Forelimb muscle (tissue), 1 donor: ENCODE measurements around the gene SLC4A4. TPM values are rescaled to one million over a fixed set of nuclear protein-coding genes. Genes with fewer than 3 reads are reported as not detected.

Experiments used
- DNase-seq: peaks from one replicate; pipeline ENCODE4 v3.0.0-alpha.2; 2013; ENCODE audit warnings: low read depth
- polyA plus RNA-seq: library from polyadenylated mRNA; unstranded; fragments of 120-200 nt; gene quantifications from one replicate; pipeline ENCODE4 v1.2.1, GENCODE V29; 2013; ENCODE audit not compliant: insufficient read length

Gene SLC4A4
- 10.4 TPM for polyA plus RNA-seq

DNA sequence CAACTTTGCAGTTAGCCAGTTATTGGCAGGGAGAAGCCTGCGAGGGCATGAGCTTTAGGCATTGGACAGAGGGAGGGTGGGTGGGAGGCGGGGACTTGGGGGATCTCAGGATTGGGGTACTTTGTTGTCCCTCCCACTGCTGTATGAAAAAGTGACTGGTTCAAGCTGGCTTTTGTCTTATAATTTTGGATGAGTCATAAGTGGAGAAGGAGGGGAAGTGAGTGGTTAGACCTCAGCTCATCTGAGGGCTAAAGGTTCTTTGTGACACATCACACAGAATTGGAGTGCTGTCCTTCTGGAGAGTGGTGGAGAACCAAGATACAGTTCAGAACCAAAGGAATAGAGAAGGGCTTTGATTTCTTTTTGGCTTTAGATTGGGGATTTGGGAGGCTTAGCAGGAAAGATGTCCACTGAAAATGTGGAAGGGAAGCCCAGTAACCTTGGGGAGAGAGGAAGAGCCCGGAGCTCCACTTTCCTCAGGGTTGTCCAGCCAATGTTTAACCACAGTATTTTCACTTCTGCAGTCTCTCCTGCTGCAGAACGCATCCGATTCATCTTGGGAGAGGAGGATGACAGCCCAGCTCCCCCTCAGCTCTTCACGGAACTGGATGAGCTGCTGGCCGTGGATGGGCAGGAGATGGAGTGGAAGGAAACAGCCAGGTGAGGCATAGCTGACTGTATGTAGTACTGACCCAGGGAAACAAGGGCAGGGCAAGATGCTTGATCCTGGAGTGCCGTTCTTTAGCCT lies at the start of gene SLC4A4:
TSS of gene SLC4A4 (plus strand) at position 175 of the 748 bp plus-strand sequence.
- DNase-seq, result no peak

DNA sequence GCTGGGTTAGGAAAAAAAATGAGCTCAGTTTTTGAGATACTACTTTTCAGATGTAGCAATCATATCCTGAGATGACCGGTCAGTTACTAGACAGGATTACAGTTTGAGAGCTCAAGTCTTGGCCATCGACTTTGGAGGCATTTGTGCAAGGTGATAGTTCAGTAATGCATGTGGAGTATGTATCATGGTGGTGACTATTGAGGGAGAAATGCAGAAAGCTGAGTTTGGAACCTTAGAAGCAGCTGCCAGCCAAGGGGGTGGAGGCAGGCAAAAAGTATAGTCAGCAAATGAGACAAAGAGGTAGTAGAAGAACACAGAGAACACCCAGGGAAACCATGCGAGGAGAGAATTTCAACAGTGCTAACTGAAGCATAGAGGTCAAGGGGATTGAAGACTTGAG lies 48.7 kb upstream of the SLC4A4 start:
- no peak for DNase-seq

DNA sequence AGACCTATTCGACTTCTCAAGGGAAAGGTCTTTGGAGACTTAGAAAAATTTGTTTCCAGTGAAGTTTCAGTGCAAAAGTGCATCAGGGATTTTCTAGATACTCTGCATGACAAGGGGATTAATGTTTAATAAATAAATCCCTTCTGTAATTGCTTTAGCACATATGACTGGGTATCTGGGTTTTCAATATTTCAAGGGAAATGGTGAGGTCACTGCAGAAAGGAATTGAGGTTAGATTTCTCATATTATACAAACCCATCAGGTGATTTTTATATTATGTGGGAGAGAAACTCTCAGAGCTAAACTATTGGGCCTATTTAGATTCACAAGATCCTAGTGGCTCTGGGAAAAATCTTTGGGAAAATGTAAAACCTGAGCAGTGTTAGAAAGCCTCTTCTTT lies 48.3 kb upstream of the SLC4A4 start:
- no peak for DNase-seq

DNA sequence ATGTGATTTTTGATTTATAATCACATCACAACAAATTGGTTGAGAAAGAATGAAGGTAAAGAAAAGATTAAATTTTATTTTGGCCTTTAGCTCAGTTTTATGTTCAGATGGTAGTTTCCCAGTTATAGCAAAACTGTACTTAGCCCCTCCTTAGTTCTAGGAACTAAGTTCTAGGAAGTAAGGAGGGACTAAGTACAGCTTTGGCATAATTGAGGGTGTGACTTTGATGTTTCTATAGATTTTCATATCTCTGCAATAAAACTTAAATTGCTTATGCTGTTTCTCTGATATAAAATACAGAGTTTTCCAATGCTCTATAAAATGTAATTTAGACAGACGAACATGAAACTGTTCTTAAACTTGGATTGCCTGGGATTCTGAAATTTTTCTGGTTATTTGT lies 46.6 kb upstream of the SLC4A4 start:
- no peak for DNase-seq

DNA sequence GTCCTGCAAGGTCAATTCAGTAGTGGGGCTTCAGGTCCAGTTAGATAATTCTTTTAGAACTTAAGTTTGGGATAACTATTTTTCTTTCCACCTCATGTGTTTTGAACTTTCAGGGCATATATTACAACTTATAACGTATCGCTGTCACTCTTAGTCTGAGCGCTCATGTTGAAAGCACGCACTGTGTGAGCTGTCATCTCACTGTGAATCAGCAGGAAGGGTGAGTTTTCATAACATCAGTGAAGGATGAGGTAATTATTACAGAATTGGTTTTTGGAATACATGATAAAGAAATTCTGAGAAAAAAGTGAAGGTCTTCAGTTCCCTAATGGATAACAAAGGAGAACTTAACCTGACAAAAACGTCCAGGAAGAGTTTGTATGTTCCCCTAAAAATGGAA lies 45.1 kb upstream of the SLC4A4 start:
- no peak for DNase-seq

DNA sequence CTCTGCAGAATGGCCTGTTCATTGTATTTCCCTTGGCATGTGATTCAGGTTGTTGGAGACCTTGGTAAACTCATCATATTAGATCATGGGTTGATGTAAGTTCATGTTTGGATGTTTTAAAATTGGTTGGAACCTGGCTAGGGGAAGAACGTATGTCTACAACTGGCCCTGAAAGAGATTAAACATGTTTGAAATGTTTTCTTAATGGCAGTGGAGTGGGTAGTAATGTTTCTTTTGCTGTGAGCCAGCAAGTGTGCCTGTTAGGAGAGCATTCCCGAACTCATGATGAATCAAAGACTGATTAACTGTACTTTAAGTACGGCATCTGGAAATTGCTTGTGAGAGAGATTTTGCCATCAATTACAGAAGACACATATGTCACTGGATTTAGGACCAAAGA lies 44.5 kb upstream of the SLC4A4 start:
- DNase-seq, result no peak

DNA sequence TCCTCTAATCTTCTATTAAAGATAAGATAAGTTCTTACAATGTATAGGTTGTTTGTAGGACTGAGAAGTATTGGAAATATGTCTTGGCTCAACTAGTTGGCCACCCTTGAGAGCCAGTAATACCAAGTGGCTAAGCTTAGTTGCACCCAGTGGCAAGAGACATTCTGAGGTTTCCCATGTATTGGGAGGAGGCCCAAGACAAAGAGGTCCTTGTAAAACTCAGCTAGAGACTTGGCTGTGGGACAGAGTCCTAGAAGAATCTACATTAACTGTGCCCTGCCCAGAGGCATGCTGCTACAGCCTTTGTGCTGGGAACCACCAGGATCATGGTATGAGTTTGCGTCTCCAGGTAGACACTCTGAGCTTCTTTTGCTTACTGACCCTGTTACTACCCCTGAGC lies 41.9 kb upstream of the SLC4A4 start:
- no peak for DNase-seq

DNA sequence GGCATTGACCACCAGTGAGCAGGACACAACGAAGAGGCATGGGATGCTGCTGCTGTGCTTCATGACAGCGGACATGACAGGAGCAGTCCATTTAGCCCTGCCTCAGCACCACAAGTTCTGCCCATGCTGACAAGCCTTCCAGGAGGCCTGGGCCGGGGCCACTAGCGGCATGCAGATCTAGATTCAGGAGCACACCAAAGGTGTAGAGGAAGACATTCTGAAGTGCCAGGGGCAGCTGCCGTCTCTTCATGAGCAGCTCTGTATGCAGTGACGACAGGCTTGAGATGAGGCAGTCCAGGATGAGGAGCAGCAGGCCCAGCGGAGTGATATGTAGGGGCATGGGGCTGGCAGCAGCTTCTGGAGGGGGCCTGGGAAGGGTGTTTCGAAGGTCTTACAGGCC lies 38.5 kb upstream of the SLC4A4 start:
- DNase-seq, result no peak

DNA sequence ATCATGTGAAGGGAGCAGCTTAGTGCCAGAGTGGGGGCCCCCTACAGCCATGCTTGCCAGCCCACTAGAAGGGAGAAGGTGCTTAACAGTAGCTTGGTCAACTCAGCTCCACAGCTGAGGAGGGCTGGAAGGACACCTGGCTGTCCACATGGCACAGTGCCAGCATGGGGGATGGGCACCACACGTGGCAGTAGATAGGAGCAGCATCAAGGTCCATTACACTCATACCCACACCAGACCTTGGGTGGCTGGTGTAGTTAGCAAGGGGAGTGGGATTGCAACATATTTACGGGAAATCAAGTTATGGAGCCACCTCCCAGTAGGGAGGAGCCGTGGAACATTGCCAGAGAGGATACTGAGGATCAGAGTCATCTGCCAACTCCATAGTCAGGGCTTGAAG lies 37.9 kb upstream of the SLC4A4 start:
- DNase-seq, result no peak

DNA sequence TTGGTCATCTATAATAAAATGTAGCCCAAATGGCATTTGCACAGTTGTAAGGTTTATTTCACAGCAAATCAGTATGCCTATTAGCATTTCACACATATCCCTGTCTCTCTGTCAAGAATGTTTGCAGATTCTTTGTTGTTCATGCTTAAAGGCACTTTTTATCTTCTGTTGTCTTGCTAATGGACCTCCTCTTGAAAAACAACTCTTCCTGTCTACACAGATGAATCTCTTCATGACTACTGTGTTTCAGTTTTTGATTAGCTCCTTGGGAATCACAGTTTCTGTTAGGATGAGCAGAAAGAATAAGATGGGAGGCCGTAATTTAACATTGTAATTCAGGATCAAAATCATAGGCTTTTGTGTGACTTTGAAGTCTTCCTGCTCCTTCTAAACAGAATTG lies 35.5 kb upstream of the SLC4A4 start:
- no peak for DNase-seq

DNA sequence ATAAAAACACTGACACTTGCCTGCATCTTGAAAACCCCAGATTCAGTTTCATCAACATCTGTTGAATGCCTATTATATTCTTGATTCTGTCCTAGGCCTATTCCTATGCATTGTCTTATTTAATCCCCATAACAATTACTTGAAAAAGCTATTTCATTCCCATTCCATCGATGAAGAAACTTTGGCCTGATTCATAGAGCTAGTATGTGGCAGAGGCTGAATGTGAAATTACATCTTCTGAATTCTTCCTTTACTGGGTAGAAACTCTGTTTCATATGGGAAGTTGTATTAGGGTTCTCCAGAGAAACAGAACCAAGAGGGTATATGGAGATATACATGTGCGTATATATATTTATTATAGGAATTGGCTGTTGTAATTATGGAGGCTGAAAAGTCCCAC lies 35.0 kb upstream of the SLC4A4 start:
- no peak for DNase-seq

DNA sequence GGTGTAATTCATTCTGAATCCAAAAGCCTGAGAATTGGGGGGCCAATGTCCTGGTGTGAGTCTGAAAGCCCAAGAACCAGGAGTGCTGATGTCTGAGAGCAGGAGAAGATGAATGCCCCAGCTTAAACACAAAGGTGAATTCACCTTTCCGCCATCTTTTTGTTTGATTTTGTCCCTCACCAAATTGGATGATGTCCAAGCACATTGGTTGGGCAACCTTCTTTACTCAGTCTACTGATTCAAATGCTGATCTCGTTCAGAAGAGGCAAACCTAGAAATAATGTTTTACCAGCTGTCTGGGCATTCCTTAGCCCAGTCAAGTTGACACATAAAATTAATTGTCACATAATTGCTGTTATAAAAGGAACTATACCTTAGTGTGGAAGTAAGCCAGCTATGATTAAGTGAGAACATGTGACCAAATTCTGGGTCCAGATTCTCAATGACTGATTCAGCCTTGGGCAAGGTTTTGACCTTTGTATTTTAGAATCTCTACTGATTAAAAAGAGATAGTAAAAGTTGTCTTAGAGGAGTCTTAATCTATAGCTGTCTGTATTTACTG lies 34.5 kb upstream of the SLC4A4 start:
- DNase-seq, result no peak

DNA sequence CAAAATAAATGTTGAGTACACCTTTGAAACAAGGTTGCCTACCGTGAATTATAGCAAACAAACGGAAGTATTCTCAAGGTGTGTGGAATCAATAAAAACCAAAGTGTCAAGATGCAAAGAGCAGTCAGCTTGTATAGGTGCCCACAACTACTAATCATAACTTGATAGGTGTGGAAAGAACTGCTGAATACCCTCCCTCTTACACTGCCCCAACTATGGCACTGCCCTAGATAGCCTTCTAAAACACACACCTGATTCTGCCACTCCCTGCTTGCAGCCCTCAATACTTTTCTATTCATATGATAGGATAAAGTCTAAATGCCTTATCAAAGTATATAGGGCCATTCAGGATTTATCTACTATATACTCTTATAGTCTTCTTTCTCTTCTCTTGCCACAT lies 31.1 kb upstream of the SLC4A4 start:
- no peak for DNase-seq

DNA sequence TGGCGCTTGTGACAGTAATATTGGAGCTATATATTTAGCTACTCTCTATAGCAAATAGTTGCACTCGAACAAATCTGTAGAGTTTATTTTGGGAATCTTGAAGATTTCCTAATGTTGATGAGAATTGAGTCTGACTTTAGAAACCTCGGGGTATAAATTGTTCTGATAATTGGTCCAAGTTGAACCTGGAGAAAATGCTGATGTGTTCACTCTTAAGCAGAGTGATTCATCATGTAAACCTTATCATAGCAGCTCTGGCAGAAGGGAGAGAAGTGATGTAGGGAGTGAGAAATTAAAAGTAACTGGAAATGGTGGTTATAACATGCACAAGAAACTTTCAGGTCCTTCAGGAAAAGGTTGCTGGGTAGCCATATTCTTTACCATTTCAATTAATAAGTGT lies 16.4 kb upstream of the SLC4A4 start:
- DNase-seq, result no peak

DNA sequence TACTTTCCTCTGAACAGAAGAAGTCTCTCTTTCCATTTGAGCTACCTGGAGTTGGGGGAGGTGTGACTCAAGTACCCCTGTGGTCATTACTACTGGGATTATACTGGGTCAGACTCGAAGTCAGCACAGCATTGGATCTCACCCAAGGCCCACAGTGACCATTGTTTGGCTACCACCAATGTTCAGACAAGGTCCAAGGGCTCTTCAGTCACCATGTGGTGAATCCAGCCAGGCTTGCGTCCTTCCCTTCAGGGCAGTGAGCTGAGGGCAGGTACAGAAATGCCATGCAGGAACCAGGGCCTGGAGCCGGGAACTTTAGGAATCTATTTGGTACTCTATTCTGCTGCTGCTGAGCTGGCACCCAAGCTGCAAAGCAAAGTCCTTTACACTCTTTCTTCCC lies 5.5 kb upstream of the SLC4A4 start:
- DNase-seq, result no peak

DNA sequence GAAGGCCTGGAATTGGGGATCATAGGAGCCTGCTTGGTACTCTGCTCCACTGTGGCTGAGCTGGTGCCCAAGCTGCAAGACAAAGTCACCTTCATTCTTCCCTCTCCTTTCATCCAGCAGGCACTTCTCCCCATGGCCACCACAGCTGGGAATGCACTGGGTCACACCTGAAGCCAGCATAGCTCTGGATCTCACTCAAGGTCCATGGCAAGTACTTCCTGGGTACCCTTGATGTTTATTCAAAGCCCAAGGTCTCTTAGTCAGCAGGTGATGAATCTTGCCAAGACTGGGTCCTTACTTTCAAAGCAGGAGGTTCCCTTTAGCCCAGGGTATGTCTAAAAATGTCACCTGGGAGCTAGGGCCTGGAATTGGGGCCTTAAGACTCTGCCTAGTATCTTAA lies 4.9 kb upstream of the SLC4A4 start:
- DNase-seq, result no peak

DNA sequence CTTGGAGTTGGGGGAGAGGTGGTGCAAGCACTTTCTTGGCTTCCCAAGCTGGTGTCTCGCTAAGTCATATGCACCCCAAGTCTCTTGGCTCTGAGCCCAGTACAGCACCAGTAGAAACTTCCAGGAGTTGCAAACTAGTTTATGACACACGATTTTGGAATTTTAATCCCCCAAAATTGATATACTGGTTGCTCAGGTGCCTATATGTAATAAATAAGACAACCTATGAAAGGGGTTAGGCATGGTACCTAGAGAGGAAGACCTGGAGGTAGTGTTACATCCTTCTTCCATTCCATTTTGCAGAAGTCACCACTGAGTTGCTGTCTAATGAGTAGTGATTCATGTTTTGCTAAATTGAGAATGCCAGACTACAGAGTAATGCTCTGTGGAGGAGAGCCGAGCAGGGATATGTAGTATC lies 4.3 kb upstream of the SLC4A4 start:
- DNase-seq, result no peak

DNA sequence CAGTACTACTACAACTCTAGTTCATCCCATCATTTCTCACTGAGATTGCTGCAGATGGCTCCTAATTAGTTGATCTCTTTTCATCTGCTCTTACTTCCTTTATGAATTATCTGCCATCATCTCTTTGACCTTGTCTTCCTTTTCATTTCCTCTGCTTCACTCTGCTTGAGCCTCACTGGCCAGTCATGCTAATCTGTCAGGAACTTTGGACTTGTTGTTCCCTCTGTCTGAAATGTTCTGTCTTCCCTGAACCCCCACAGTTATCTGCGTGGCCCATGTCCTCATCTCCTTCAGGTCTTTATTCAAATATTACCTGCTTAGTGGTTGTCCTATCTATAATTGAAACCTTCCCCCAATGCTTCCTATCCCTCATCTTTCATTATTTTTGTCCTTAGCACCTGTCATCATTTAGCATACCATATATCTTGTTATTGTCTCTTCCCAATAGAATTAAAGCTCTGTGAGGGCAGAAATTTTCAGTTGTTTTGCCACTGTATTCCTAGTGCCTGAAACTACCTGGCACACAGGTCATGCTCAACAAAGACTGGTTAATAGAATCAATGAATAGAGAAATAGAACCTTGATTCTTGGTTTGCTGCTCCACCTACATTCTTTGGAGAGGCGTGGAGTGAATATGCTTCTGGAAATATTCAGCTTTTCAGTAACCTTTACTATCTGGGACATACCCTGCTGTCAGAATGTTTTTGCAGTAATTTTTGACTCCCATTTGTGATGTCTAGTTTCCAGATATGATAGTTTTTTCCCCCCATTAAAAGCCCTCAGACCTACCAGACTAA lies 5.0 kb downstream of the SLC4A4 start:
- DNase-seq, result no peak

DNA sequence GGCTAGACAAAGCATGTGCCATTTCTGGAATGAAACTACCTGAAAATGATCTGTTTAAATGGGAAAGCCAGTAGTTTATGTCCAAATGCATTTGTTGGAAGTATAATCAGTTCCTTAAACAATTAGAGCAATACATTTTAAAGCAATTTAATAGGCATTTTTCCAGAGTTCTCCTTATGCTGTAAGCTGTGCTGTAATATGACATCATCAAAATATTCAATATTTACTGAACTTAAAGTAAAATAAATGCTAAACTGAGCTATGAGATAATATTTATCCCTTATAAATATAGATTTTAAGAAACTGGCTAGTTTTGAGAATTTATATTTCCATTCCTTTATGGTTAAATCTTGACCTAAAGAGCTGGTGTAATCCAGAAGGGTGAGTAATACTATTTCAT lies 7.9 kb downstream of the SLC4A4 start:
- DNase-seq, result no peak

DNA sequence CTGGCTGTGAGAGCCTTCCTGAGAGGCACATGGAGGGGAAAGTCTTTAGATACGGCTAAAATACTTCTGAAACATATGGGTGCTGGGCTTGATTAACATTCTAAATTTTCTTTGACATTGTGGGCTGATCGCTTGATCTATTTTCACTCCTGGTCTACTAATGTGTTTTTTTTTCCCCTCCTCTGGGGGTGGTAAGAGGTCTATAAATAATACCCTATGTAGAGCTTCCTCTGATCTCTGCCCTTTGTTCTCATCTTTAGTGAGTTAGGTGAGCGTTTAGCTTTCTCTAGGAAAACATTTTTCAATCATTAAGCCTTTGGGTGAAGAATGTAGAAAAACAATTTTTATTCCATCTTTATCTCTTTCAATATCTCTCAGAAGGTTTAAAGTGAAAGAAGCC lies 9.8 kb downstream of the SLC4A4 start:
- DNase-seq, result no peak

DNA sequence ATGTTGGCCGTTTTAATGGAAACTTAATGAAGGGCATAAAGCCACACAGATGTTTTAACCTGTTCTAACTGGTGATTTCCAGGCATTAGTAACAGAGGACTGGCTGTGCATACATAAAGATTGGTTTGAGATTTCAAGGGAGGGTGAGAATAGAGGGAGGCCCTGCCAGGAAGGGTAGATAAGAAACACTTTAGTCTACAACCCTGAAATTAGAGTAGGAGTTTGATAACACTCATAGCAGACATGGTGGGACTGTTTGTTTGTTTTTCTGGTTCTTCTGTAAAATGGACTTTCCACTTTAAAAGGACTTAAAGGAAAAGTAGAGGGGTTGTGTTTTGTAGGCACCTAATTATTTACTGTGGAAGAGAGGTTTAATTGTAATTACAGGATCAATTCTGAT lies 16.2 kb downstream of the SLC4A4 start:
- no peak for DNase-seq

DNA sequence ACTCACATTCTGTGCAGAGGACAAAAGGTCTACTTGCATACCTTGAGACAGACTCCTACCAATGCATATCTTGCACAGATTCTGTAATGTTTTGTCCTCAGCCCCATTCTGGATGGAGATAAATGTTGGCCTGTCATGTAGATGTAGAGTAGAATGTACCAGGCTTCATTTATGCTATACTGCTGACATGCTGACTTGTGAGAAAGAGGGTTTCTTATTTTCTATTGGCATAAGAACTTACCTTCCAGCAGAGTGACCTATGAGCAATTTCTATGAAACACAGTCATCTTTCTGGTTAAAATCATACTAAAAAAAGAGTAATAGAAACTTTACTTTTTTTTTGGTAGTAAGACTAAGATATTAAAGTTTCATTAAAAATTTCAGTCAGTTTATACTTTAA lies 17.2 kb downstream of the SLC4A4 start:
- no peak for DNase-seq
